Cortex of kidney (tissue), 1 donor: Measurements from ENCODE around the gene LDHD.

Source experiments
- DNase-seq: peaks from one replicate; lab custom pipeline; 2025; lab: John Stamatoyannopoulos, UW

Gene LDHD

GRCh38 chr16:75063549-75064088, 53.0 kb downstream of the LDHD start:
- DNase-seq: no peak

- DNase-seq: no peak
Measured at GRCh38 chr16:75062976-75063346, 53.6 kb downstream of the LDHD start.

- no peak for DNase-seq
Measured at GRCh38 chr16:75062135-75062975, 54.2 kb downstream of the LDHD start.
